Measurements from ENCODE around the gene CSH2. TPM values are rescaled to one million over a fixed set of nuclear protein-coding genes. Genes with fewer than 3 reads are reported as not detected.

The CSH2 gene
- total RNA-seq: not detected in 2 replicates

GRCh38 chr17:63873577-63873976 lies at the start of gene CSH2:
Gene CSH2, minus strand, starts transcription at chr17:63873677. Its CDS starts 63 bp downstream, at chr17:63873614.

GRCh38 chr17:63918789-63919305 lies 45.4 kb upstream of the CSH2 start, which contains the start of gene GH1:
Gene GH1, minus strand, starts transcription at chr17:63918839. Its CDS starts 63 bp downstream, at chr17:63918776.

GRCh38 chr17:63911041-63911635 lies 37.7 kb upstream of the CSH2 start, which contains the start of gene CSHL1:
Gene CSHL1, minus strand, starts transcription at chr17:63911258. Its CDS starts 62 bp downstream, at chr17:63911196.

GRCh38 chr17:63896524-63897354 lies 23.3 kb upstream of the CSH2 start, which contains the start of gene CSH1:
Gene CSH1, minus strand, starts transcription at chr17:63896574. Its CDS starts 63 bp downstream, at chr17:63896511.

GRCh38 chr17:63881935-63882601 lies 8.6 kb upstream of the CSH2 start, which contains the start of gene GH2:
Gene GH2, minus strand, starts transcription at chr17:63881944. Its CDS starts 143 bp downstream, at chr17:63881801.

GRCh38 chr17:63842540-63843386 lies 30.7 kb downstream of the CSH2 start, which contains the start of gene SMARCD2:
Gene SMARCD2, minus strand, starts transcription at chr17:63842685. Its CDS starts 11 bp downstream, at chr17:63842674.

GRCh38 chr17:63827002-63827800 lies 46.3 kb downstream of the CSH2 start, which contains the start of the genes FTSJ3 and PSMC5:
Gene FTSJ3, minus strand, starts transcription at chr17:63827663. Its CDS starts 761 bp downstream, at chr17:63826902.
Gene PSMC5, plus strand, starts transcription at chr17:63827431. Its CDS starts 60 bp downstream, at chr17:63827491.

Other genes starting within 250 kb of the CSH2 start
- gene LIMD2, start 173.6 kb downstream of the CSH2 start, total RNA-seq: 20.4 and 23.7 TPM in 2 replicates
- 12.0 and 14.9 TPM in 2 replicates for gene STRADA, start 131.9 kb downstream of the CSH2 start, total RNA-seq
- 52.9 and 72.8 TPM in 2 replicates for gene CCDC47, start 100.1 kb downstream of the CSH2 start, total RNA-seq
- gene DDX42, start 99.5 kb downstream of the CSH2 start, total RNA-seq: 45.7 and 60.6 TPM in 2 replicates
- gene PSMC5, start 46.2 kb downstream of the CSH2 start, total RNA-seq: 80.7 and 81.3 TPM in 2 replicates
- gene FTSJ3, start 46.0 kb downstream of the CSH2 start, total RNA-seq: 28.4 and 29.6 TPM in 2 replicates
- 166 and 206 TPM in 2 replicates for gene SMARCD2, start 31.0 kb downstream of the CSH2 start, total RNA-seq
- gene GH2, start 8.3 kb upstream of the CSH2 start, total RNA-seq: not detected in 2 replicates
- not detected in 2 replicates for gene CSH1, start 22.9 kb upstream of the CSH2 start, total RNA-seq
- gene CSHL1, start 37.6 kb upstream of the CSH2 start, total RNA-seq: not detected in 2 replicates
- gene GH1, start 45.2 kb upstream of the CSH2 start, total RNA-seq: not detected in 2 replicates
- 0.31 and 1.0 TPM in 2 replicates for gene CD79B, start 58.7 kb upstream of the CSH2 start, total RNA-seq
- gene SCN4A, start 99.2 kb upstream of the CSH2 start, total RNA-seq: not detected in 2 replicates
- gene PRR29, start 124.7 kb upstream of the CSH2 start, total RNA-seq: 0.49 and 0.69 TPM in 2 replicates
- 12.2 and 17.6 TPM in 2 replicates for gene ICAM2, start 147.0 kb upstream of the CSH2 start, total RNA-seq